ENCODE results near the gene EML4. TPM values are rescaled to one million over a fixed set of nuclear protein-coding genes. Genes with fewer than 3 reads are reported as not detected.

EML4 gene
- total and polyA plus RNA-seq, 2 of the 13 experiments (the other 11 are each of a cell fraction or from before 2014, with no cell fraction given), result 243 to 476 TPM

GRCh38 chr2:42169100-42169873 is at the start of gene EML4 (continued):
- TF ChIP-seq ELK4 (CRISPR knock-in tag; IDR thresholded peaks at IDR 0.05; ENCODE audit: borderline replicate concordance) (peak; percentile 60; the same call in 1 of the 2 replicates), ZBTB7A (CRISPR knock-in tag; IDR thresholded peaks at IDR 0.05) (0 out of 2 replicates have a peak, but pooled peaks have one; percentile 59), NR1H2 (CRISPR knock-in tag; IDR thresholded peaks at IDR 0.05; ENCODE audit: borderline replicate concordance, low read depth) (no peak), ZNF547 (CRISPR knock-in tag; IDR thresholded peaks at IDR 0.05) (peak; percentile 95), ZNF879 (CRISPR knock-in tag; IDR thresholded peaks at IDR 0.05) (no peak), ARHGAP35 (CRISPR knock-in tag; IDR thresholded peaks at IDR 0.05; ENCODE audit: borderline replicate concordance) (no peak), CBX1 (IDR thresholded peaks at IDR 0.05; ENCODE audit: low read depth) (peak; percentile 76), ELF4 (CRISPR knock-in tag; IDR thresholded peaks at IDR 0.05; ENCODE audit: borderline replicate concordance) (no peak), HDAC2 (CRISPR knock-in tag; IDR thresholded peaks at IDR 0.05) (peak; percentile 55; the same call in 1 of the 2 replicates), HNF1B (CRISPR knock-in tag; IDR thresholded peaks at IDR 0.05) (peak; percentile 84), BRD4 (CRISPR knock-in tag; IDR thresholded peaks at IDR 0.05) (peak; percentile 98), PCBP2 (optimal IDR thresholded peaks at IDR 0.05; ENCODE audit: low read depth, low read length, poor library complexity, severe bottlenecking) (no peak), PHF20 (CRISPR knock-in tag; IDR thresholded peaks at IDR 0.05) (peak; percentile 50), ARID4A (CRISPR knock-in tag; IDR thresholded peaks at IDR 0.05; ENCODE audit: borderline replicate concordance) (peak; percentile 94), MEIS1 (CRISPR knock-in tag; IDR thresholded peaks at IDR 0.05; ENCODE audit: borderline replicate concordance) (peak; percentile 59; the same call in 1 of the 2 replicates), KAT8 (CRISPR knock-in tag; IDR thresholded peaks at IDR 0.05) (no peak; the same call in none of the 2 replicates), USF2 (IDR thresholded peaks at IDR 0.05; ENCODE audit: low read depth, low read length) (peak; percentile 91), USF2 (CRISPR knock-in tag; IDR thresholded peaks at IDR 0.05; ENCODE audit: borderline replicate concordance) (peak; percentile 83; the same call in 1 of the 2 replicates)

All from HepG2 (cell line).